ENCODE measurements around the gene LRFN2. TPM values are rescaled to one million over a fixed set of nuclear protein-coding genes. Genes with fewer than 3 reads are reported as not detected.

Gene LRFN2
- total RNA-seq, 1 donor from 2014 or later, result not detected

DNA sequence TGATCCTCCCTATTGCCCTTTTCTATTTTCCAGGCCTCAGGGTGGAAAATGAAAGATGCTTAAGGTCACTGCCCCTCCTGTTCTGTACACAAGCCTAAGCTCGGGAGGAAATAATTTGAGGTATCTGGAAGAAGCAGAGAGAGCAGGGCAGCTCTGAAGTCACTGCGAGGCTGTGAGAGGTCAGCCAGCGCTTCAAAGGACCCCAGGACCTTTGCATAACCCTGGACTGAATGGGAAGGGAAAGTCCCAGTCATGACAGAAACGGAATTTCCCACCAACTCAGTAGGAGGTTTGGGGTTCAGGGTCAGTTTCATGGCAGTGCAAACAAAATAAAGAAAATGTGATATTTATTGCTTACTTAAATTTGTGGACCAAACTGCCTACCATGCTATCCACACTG is 58.1 kb downstream of the LRFN2 start:
- DNase-seq (ENCODE audit: low read depth, low spot score), result no peak
- no peak overlapping the region for H3K27ac Mint-ChIP-seq (ENCODE audit: unreplicated experiment)
- H3K27me3 Mint-ChIP-seq (ENCODE audit: low read depth), result peaks cover 8% of the 10 kb centered on the region
- H3K36me3 Mint-ChIP-seq (ENCODE audit: low read depth), result no peaks in the 10 kb centered on the region
- no peak overlapping the region for H3K4me3 Mint-ChIP-seq
- TF ChIP-seq, protein P1, sequence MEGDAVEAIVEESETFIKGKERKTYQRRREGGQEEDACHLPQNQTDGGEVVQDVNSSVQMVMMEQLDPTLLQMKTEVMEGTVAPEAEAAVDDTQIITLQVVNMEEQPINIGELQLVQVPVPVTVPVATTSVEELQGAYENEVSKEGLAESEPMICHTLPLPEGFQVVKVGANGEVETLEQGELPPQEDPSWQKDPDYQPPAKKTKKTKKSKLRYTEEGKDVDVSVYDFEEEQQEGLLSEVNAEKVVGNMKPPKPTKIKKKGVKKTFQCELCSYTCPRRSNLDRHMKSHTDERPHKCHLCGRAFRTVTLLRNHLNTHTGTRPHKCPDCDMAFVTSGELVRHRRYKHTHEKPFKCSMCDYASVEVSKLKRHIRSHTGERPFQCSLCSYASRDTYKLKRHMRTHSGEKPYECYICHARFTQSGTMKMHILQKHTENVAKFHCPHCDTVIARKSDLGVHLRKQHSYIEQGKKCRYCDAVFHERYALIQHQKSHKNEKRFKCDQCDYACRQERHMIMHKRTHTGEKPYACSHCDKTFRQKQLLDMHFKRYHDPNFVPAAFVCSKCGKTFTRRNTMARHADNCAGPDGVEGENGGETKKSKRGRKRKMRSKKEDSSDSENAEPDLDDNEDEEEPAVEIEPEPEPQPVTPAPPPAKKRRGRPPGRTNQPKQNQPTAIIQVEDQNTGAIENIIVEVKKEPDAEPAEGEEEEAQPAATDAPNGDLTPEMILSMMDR (conservative IDR thresholded peaks at IDR 0.05), result no peak
- H3K9me3 Mint-ChIP-seq, result no peaks in the 10 kb centered on the region
- H3K4me1 Mint-ChIP-seq, result peaks cover 15% of the 10 kb centered on the region

DNA sequence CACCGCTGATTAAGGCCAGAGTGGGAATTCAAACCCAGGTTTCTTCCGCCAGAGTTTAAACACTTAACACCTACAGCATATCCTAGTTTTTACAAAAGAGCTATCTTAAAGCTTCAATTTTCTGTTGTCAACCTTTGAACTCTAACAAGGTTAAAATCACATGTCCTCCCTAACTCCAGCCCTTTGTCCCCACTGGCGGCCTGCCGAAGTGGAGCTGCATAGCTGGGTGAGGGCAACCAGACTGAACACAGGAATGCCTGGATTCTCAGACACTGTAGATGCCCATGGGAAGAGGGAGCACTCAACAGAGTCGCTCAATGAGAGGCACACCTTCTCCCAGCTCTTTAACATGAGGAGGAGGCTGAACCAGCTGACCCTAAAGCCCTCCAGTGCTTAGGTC is 59.1 kb downstream of the LRFN2 start:
- Mint-ChIP-seq H3K4me1 (peaks cover 20% of the 10 kb centered on the region), H3K9me3 (no peaks in the 10 kb centered on the region), H3K27me3 (ENCODE audit: low read depth) (peaks cover 5% of the 10 kb centered on the region), H3K36me3 (ENCODE audit: low read depth) (no peaks in the 10 kb centered on the region), H3K27ac (ENCODE audit: unreplicated experiment) (no peak overlapping the region), H3K4me3 (no peak overlapping the region)
- no peak for DNase-seq (ENCODE audit: low read depth, low spot score)
- TF ChIP-seq, protein P1 (conservative IDR thresholded peaks at IDR 0.05), result no peak

DNA sequence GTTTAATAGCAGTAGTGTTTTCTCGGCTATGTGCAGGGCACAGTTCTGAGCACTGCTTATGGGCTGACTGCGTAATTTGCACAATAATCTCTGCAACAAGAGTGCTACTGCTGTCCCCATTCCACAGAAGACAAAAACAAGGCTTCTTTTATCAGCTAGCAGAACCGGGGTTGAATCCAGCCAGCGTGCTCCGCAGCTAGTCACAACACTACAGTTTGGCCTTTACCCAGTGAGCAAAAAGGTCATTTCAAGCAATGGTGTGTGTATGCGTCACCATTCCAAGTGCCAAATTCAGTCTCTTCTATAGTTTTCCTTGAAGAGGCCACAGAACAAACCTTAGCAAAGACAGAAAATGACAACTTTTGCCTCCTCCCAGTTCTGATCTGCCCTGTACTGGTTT is 61.1 kb downstream of the LRFN2 start:
- TF ChIP-seq, protein P1 (conservative IDR thresholded peaks at IDR 0.05), result no peak
- no peak overlapping the region for H3K4me3 Mint-ChIP-seq
- H3K4me1 Mint-ChIP-seq, result peaks cover 20% of the 10 kb centered on the region
- no peaks in the 10 kb centered on the region for H3K36me3 Mint-ChIP-seq (ENCODE audit: low read depth)
- no peaks in the 10 kb centered on the region for H3K27me3 Mint-ChIP-seq (ENCODE audit: low read depth)
- H3K27ac Mint-ChIP-seq (ENCODE audit: unreplicated experiment), result peak overlapping the region; percentile 35
- no peak for DNase-seq (ENCODE audit: low read depth, low spot score)
- H3K9me3 Mint-ChIP-seq, result no peaks in the 10 kb centered on the region

DNA sequence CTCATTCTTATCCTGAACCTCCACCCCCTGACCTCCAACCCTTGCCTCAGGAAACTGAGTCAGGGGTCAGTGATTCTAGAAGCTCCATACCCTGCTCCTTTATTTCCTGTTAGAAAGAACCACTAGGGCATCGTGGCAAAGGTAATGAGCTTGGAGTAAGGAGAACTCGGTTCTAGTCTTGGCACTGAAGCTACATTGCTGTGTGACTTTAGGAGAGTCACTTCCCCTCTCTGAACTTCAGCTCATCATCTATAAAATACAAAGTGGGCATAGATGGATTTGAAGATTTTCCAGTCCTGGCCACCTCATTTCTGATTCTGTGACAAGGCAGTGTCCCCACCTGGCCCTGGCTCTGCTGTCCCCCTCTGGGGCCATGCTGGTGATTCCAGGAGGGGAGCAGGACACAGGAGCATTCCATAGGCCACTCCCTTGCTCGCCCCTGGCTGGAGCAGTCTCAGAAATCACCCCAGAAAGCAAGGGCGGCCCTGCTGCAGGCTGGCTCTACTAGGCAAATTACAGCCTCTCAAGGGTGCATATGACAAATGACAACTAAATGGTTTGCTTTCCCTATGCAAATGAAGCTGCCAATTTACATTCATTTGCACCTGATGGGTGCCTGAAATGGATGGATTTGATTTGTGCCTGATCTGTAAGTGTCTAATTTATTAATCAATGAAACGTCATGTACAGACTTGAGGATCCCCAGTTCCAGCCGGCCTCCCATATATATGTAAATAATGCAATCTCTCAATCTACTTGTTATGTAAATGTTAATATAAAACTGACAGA is 62.2 kb downstream of the LRFN2 start:
- DNase-seq (ENCODE audit: low read depth, low spot score), result no peak
- Mint-ChIP-seq H3K27me3 (ENCODE audit: low read depth) (no peaks in the 10 kb centered on the region), H3K27ac (ENCODE audit: unreplicated experiment) (no peak overlapping the region), H3K4me1 (peaks cover 20% of the 10 kb centered on the region), H3K4me3 (no peak overlapping the region), H3K36me3 (ENCODE audit: low read depth) (no peaks in the 10 kb centered on the region), H3K9me3 (no peaks in the 10 kb centered on the region)
- TF ChIP-seq, protein P1 (conservative IDR thresholded peaks at IDR 0.05), result no peak

DNA sequence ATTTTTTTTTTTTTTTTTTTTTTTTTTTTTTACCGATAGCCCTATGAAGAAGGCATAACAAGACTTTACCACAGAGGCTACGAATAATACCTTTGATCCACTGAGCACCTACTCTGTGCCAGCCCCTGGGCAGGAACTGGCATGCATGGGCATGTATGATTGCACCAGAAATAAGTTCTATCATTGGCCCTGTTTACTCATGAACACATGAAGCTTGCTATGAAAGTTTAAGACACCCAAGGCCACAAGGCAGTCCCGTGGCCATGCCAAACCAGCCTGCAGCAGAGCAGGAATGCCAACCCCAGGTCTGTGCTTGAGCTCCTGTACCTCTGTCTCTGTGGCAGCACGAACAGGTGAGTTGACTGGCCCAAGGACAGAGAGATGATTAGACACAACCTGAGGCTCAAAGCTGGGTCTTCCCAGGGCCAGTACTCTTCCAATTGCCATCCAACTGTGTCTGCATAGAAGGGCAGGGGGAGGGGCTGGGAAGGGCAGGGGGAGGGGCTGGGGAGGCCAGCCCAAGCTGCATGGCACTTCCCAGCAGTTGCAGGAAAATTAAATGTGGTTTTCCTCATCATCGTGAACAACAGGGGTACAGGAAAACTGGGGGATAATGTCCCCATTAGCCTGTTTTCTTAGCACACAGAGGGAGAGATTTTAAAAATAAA is 63.5 kb downstream of the LRFN2 start:
- H3K4me3 Mint-ChIP-seq, result no peak overlapping the region
- peaks cover 20% of the 10 kb centered on the region for H3K4me1 Mint-ChIP-seq
- no peak overlapping the region for H3K27ac Mint-ChIP-seq (ENCODE audit: unreplicated experiment)
- H3K27me3 Mint-ChIP-seq (ENCODE audit: low read depth), result peaks cover 3% of the 10 kb centered on the region
- TF ChIP-seq, protein P1 (conservative IDR thresholded peaks at IDR 0.05), result no peak
- no peaks in the 10 kb centered on the region for H3K9me3 Mint-ChIP-seq
- DNase-seq (ENCODE audit: low read depth, low spot score), result no peak
- H3K36me3 Mint-ChIP-seq (ENCODE audit: low read depth), result no peaks in the 10 kb centered on the region

All from neural crest cell (in vitro differentiated cells).